WTC11 (cell line): ENCODE measurements around the gene DNAAF1. TPM values are rescaled to one million over a fixed set of nuclear protein-coding genes. Genes with fewer than 3 reads are reported as not detected.

Experiments
- ATAC-seq: fragments of 200-7000 bp; cut with Tn5 transposase; 2 replicates; pipeline ENCODE4 v1.10.0; 2021; ENCODE audit warnings: mild to moderate bottlenecking, moderate library complexity
- CTCF ChIA-PET: fragments of 300-600 bp; sonication (Branson Sonifier 250); formaldehyde crosslinking; loops from one replicate; lab custom pipeline; 2021; ENCODE audit warnings: antibody characterized with exemption; lab: Charles Lee
- POLR2A ChIA-PET: fragments of 350-600 bp; sonication (Branson Sonifier 250); formaldehyde crosslinking; loops from one replicate; lab custom pipeline; 2021; ENCODE audit warnings: antibody characterized with exemption; lab: Charles Lee
- DNase-seq: peaks from one replicate; pipeline ENCODE4 v3.0.0; 2021; ENCODE audit warnings: low spot score
- H3K27ac Mint-ChIP-seq: 2 replicates; pipeline ENCODE4 v1.8.0; 2021; ENCODE audit warnings: mixed read lengths
- H3K27me3 Mint-ChIP-seq: 2 replicates; pipeline ENCODE4 v1.8.0; 2021; ENCODE audit warnings: low read depth, mild to moderate bottlenecking, moderate library complexity, mixed read lengths
- H3K36me3 Mint-ChIP-seq: 2 replicates; pipeline ENCODE4 v1.8.0; 2021; ENCODE audit warnings: mixed read lengths
- H3K4me1 Mint-ChIP-seq: 2 replicates; pipeline ENCODE4 v1.8.0; 2022; ENCODE audit warnings: mixed read lengths
- H3K4me3 Mint-ChIP-seq: 2 replicates; pipeline ENCODE4 v1.8.0; 2021; ENCODE audit warnings: mild to moderate bottlenecking, moderate library complexity, mixed read lengths
- H3K9me3 Mint-ChIP-seq: 2 replicates; pipeline ENCODE4 v1.8.0; 2021; ENCODE audit warnings: mixed read lengths
- AR ChIP-seq: fragments of 250-450 bp; sonication (Bioruptor Pico); IDR thresholded peaks from 2 replicates; pipeline ENCODE4 v1.9.0; 2021; ENCODE audit warnings: mild to moderate bottlenecking
- ATF6 ChIP-seq: sonication (generic); formaldehyde crosslinking; IDR thresholded peaks from 2 replicates; pipeline ENCODE4 v1.8.1; 2023; ENCODE audit warnings: mild to moderate bottlenecking, missing genetic modification reagents
- ELF4 ChIP-seq: sonication (generic); formaldehyde crosslinking; IDR thresholded peaks from 2 replicates; pipeline ENCODE4 v1.8.1; 2022; ENCODE audit warnings: low read depth, mild to moderate bottlenecking, moderate library complexity, missing genetic modification reagents
- ERG ChIP-seq: fragments of 250-450 bp; sonication (Bioruptor Pico); IDR thresholded peaks from 2 replicates; pipeline ENCODE4 v1.8.0; 2021; ENCODE audit warnings: mild to moderate bottlenecking
- HMGXB4 ChIP-seq: sonication (generic); formaldehyde crosslinking; IDR thresholded peaks from 2 replicates; pipeline ENCODE4 v1.8.1; 2023; ENCODE audit warnings: mild to moderate bottlenecking, moderate library complexity, missing genetic modification reagents
- IRF2 ChIP-seq: sonication (generic); formaldehyde crosslinking; IDR thresholded peaks from 2 replicates; pipeline ENCODE4 v1.8.0; 2022; ENCODE audit warnings: low read depth, missing genetic modification reagents, borderline replicate concordance
- KAT7 ChIP-seq: sonication (generic); formaldehyde crosslinking; IDR thresholded peaks from 2 replicates; pipeline ENCODE4 v1.8.1; 2023; ENCODE audit warnings: missing genetic modification reagents, mild to moderate bottlenecking, borderline replicate concordance
- PRRX2 ChIP-seq: fragments of 250-450 bp; sonication (Bioruptor Pico); IDR thresholded peaks from 2 replicates; pipeline ENCODE4 v1.8.0; 2021; ENCODE audit warnings: mild to moderate bottlenecking
- SMAD3 ChIP-seq: sonication (generic); formaldehyde crosslinking; IDR thresholded peaks from 2 replicates; pipeline ENCODE4 v1.8.0; 2022; ENCODE audit warnings: missing genetic modification reagents, mild to moderate bottlenecking, borderline replicate concordance
- SOX15 ChIP-seq: fragments of 250-450 bp; sonication (Bioruptor Pico); IDR thresholded peaks from 2 replicates; pipeline ENCODE4 v1.9.0; 2021; ENCODE audit warnings: mild to moderate bottlenecking
- ZNF219 ChIP-seq: sonication (generic); formaldehyde crosslinking; IDR thresholded peaks from 2 replicates; pipeline ENCODE4 v1.8.0; 2023; ENCODE audit warnings: missing genetic modification reagents, mild to moderate bottlenecking, borderline replicate concordance
- ZNF416 ChIP-seq: fragments of 250-450 bp; sonication (Bioruptor Pico); IDR thresholded peaks from 2 replicates; pipeline ENCODE4 v1.9.0; 2021; ENCODE audit warnings: mild to moderate bottlenecking, inconsistent platforms
- ZNF423 ChIP-seq: fragments of 250-450 bp; sonication (Bioruptor Pico); IDR thresholded peaks from 2 replicates; pipeline ENCODE4 v2.1.2; 2022; ENCODE audit warnings: mild to moderate bottlenecking, moderate library complexity
- total RNA-seq: library from RNA; stranded (reverse); gene quantifications from 3 replicates; pipeline ENCODE4 v1.2.3, GENCODE V29; 2021
- TF ChIP-seq, protein P1 (sequence below): sonication (generic); formaldehyde crosslinking; IDR thresholded peaks from 2 replicates; pipeline ENCODE4 v1.8.0; 2022; ENCODE audit warnings: missing genetic modification reagents

The DNAAF1 gene
- total RNA-seq, 1 experiment from 2014 or later: 0.20 TPM

DNA sequence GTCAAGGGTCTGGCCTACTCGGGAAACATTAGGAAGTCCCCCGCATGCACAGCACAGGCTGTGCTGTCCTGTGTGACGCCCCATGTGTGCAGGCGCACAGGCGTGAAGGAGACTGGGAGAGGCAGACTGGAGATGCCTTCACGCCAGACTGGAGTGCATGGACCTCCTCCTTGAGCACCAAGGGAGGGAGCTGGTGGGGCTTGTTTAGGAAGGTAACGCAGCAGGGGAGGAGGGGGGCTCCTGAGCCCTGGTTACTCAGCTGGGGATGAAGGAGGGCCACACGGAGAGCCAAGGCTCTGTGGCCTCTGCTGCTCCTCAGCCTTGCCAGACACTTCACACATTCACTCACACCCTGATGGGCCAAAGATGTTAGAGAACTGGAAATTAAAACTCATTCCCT, 7.8 kb upstream of the DNAAF1 start:
- Mint-ChIP-seq H3K4me1 (peaks cover 61% of the 10 kb centered on the region), H3K9me3 (no peaks in the 10 kb centered on the region), H3K36me3 (no peaks in the 10 kb centered on the region), H3K27ac (peak overlapping the region; percentile 55), H3K4me3 (no peak overlapping the region), H3K27me3 (no peaks in the 10 kb centered on the region)
- no peak for TF ChIP-seq SOX15 (CRISPR knock-in tag)
- TF ChIP-seq HMGXB4 (CRISPR knock-in tag): no peak
- no peak for TF ChIP-seq AR (CRISPR knock-in tag)
- TF ChIP-seq SMAD3 (CRISPR knock-in tag): no peak
- TF ChIP-seq ZNF423 (CRISPR knock-in tag): no peak
- ATAC-seq: no peak
- ChIA-PET POLR2A (no interaction called here), CTCF (interaction anchor here (0.9 to 1.7 kb wide), 3 partner anchors 32 to 53 kb away, joined by 3 to 5 read pairs (median 4); partner anchors contain the start of gene TAF1C)
- no peak for DNase-seq

- CTCF ChIA-PET: interaction anchor here (0.9 to 2.0 kb wide), 4 partner anchors 21 to 53 kb away, joined by 3 to 10 read pairs (median 4); partner anchors contain the start of genes MBTPS1 and TAF1C
- H3K4me1 Mint-ChIP-seq: peaks cover 56% of the 10 kb centered on the region
- ATAC-seq (no peak), DNase-seq (no peak)
- no peak overlapping the region for H3K4me3 Mint-ChIP-seq
- 0 out of 2 replicates have a peak, but pooled peaks cover 3% of the 10 kb centered on the region for H3K36me3 Mint-ChIP-seq
- 0 out of 2 replicates have a peak, but pooled peaks cover 3% of the 10 kb centered on the region for H3K9me3 Mint-ChIP-seq
- peak overlapping the region; percentile 35; the same call in 1 of the 2 replicates for H3K27ac Mint-ChIP-seq
- POLR2A ChIA-PET: no interaction called here
- TF ChIP-seq ELF4: no peak
- no peak for TF ChIP-seq ZNF219 (CRISPR knock-in tag)
- no peak for TF ChIP-seq KAT7
- no peak for TF ChIP-seq ZNF416 (CRISPR knock-in tag)
- TF ChIP-seq ATF6 (CRISPR knock-in tag): no peak
- TF ChIP-seq PRRX2 (CRISPR knock-in tag): no peak
- TF ChIP-seq ERG (CRISPR knock-in tag): no peak
- TF ChIP-seq IRF2 (CRISPR knock-in tag): no peak
- TF ChIP-seq, protein P1, sequence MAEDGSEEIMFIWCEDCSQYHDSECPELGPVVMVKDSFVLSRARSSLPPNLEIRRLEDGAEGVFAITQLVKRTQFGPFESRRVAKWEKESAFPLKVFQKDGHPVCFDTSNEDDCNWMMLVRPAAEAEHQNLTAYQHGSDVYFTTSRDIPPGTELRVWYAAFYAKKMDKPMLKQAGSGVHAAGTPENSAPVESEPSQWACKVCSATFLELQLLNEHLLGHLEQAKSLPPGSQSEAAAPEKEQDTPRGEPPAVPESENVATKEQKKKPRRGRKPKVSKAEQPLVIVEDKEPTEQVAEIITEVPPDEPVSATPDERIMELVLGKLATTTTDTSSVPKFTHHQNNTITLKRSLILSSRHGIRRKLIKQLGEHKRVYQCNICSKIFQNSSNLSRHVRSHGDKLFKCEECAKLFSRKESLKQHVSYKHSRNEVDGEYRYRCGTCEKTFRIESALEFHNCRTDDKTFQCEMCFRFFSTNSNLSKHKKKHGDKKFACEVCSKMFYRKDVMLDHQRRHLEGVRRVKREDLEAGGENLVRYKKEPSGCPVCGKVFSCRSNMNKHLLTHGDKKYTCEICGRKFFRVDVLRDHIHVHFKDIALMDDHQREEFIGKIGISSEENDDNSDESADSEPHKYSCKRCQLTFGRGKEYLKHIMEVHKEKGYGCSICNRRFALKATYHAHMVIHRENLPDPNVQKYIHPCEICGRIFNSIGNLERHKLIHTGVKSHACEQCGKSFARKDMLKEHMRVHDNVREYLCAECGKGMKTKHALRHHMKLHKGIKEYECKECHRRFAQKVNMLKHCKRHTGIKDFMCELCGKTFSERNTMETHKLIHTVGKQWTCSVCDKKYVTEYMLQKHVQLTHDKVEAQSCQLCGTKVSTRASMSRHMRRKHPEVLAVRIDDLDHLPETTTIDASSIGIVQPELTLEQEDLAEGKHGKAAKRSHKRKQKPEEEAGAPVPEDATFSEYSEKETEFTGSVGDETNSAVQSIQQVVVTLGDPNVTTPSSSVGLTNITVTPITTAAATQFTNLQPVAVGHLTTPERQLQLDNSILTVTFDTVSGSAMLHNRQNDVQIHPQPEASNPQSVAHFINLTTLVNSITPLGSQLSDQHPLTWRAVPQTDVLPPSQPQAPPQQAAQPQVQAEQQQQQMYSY (CRISPR knock-in tag): no peak
- TF ChIP-seq, all 79 proteins: peak for 0
- no peaks in the 10 kb centered on the region for H3K27me3 Mint-ChIP-seq
Observed at GRCh38 chr16:84137769-84138357, 7.2 kb upstream of the DNAAF1 start.
